Activated T-cell treated with anti-CD3 and anti-CD28 coated beads, Interleukin-2, amount 50 U/mL, for 24 hours (primary cell): ENCODE data around the gene GNE.
"Not testable (repeated sequence)": the region's sequence is repeated elsewhere in the genome, so short reads cannot be mapped to it uniquely, and the experiment has no call there.

ENCODE experiments used
- DNase-seq: peaks from one replicate; pipeline ENCODE4 v3.0.0-alpha.2; 2020
- H3K27ac Mint-ChIP-seq: 2 replicates; pipeline ENCODE4 v1.8.0; 2020; ENCODE audit warnings: mild to moderate bottlenecking, mixed read lengths
- H3K27me3 Mint-ChIP-seq: 2 replicates; pipeline ENCODE4 v1.8.0; 2020; ENCODE audit warnings: mixed read lengths
- H3K36me3 Mint-ChIP-seq: 2 replicates; pipeline ENCODE4 v1.8.0; 2020; ENCODE audit warnings: low read depth, mixed read lengths
- H3K4me1 Mint-ChIP-seq: 2 replicates; pipeline ENCODE4 v1.8.0; 2020; ENCODE audit warnings: low read depth, mixed read lengths
- H3K4me3 Mint-ChIP-seq: 2 replicates; pipeline ENCODE4 v1.8.0; 2020; ENCODE audit warnings: mild to moderate bottlenecking, moderate library complexity, mixed read lengths
- H3K9me3 Mint-ChIP-seq: 2 replicates; pipeline ENCODE4 v1.8.0; 2020; ENCODE audit warnings: mixed read lengths

Gene GNE

GRCh38 chr9:36176496-36176895, 81.8 kb downstream of the GNE start:
- H3K27ac Mint-ChIP-seq, DNase-seq, H3K4me3 Mint-ChIP-seq, H3K4me1 Mint-ChIP-seq, H3K36me3 Mint-ChIP-seq, H3K9me3 Mint-ChIP-seq, H3K27me3 Mint-ChIP-seq: not testable (repeated sequence)

GRCh38 chr9:36175209-36175608, 83.0 kb downstream of the GNE start:
- H3K9me3 Mint-ChIP-seq, H3K4me3 Mint-ChIP-seq, H3K36me3 Mint-ChIP-seq, H3K27me3 Mint-ChIP-seq, DNase-seq, H3K4me1 Mint-ChIP-seq, H3K27ac Mint-ChIP-seq: not testable (repeated sequence)

DNA sequence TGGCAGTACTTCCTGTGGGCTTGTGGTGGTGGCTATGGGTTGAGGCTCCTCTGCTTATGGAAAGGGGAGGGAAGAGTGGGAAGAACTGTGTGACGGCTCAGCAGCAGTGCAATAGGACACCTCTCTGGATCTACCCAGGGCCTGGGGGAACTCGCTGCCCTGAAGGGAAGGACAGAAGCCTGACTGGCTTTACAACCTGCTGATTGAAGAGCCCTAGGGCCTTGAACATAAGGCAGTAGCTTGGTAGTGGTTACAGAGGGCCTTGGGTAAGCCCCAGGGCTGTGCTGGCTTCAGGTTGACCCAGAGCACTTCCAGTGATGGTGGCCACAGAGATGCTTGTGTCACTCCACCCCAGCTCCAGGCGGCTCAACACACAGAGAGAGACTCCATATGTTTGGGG, 83.5 kb downstream of the GNE start:
- Mint-ChIP-seq H3K27me3 (no peaks in the 10 kb centered on the region), H3K4me3 (no peak overlapping the region), H3K4me1 (peaks cover 1% of the 10 kb centered on the region), H3K36me3 (no peaks in the 10 kb centered on the region), H3K9me3 (no peaks in the 10 kb centered on the region), H3K27ac (no peak overlapping the region)
- DNase-seq: no peak

DNA sequence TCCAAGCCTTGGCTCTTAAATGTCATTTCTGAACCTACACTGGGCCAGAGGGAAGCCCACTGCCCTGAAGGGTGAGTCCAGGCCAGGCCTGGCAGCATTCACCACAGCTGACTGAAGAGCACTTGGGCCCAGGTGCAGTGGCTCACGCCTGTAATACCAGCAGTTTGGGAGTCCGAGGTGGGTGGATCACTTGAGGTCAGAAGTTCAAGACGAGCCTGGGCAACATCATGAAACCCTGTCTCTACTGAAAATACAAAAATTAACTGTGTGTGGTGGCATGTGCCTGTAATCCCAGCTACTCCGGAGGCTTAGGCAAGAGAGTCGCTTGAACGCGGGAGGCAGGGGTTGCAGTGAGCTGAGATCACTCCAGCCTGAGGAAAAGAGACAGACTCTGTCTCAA, 84.0 kb downstream of the GNE start:
- Mint-ChIP-seq H3K36me3 (no peaks in the 10 kb centered on the region), H3K4me1 (peaks cover 1% of the 10 kb centered on the region), H3K4me3 (no peak overlapping the region), H3K27me3 (no peaks in the 10 kb centered on the region), H3K9me3 (no peaks in the 10 kb centered on the region), H3K27ac (no peak overlapping the region)
- no peak for DNase-seq

DNA sequence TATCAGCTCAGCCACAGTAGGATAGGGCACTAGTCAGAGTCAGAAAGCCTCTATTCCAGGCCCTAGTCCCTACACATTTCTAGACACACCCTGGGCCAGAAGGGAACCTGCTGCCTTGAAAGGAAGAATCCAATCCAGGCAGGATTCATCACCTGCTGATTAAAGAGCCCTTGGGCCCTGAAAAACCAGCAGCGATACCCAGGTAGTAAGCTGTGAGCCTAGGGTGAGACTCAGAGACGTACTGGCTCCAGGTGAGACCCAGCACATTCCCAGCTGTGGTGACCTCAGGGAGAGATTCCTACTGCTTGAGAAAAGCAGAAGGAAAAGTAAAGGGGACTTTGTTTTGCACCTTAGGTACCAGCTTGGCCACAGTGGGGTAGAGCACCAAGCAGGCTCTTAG, 84.4 kb downstream of the GNE start:
- H3K27me3 Mint-ChIP-seq: no peaks in the 10 kb centered on the region
- H3K36me3 Mint-ChIP-seq: no peaks in the 10 kb centered on the region
- no peaks in the 10 kb centered on the region for H3K9me3 Mint-ChIP-seq
- DNase-seq: no peak
- H3K27ac Mint-ChIP-seq: no peak overlapping the region
- peaks cover 1% of the 10 kb centered on the region for H3K4me1 Mint-ChIP-seq
- H3K4me3 Mint-ChIP-seq: no peak overlapping the region

- Mint-ChIP-seq H3K4me3 (no peak overlapping the region), H3K27ac (no peak overlapping the region), H3K36me3 (no peaks in the 10 kb centered on the region), H3K4me1 (peaks cover 4% of the 10 kb centered on the region), H3K9me3 (no peaks in the 10 kb centered on the region), H3K27me3 (no peaks in the 10 kb centered on the region)
- no peak for DNase-seq
Measured at GRCh38 chr9:36170531-36170930, 87.7 kb downstream of the GNE start.

- Mint-ChIP-seq H3K27me3 (no peaks in the 10 kb centered on the region), H3K4me1 (peaks cover 6% of the 10 kb centered on the region), H3K27ac (no peak overlapping the region), H3K9me3 (no peaks in the 10 kb centered on the region), H3K4me3 (no peak overlapping the region), H3K36me3 (no peaks in the 10 kb centered on the region)
- DNase-seq: no peak
Measured at GRCh38 chr9:36169708-36170107, 88.5 kb downstream of the GNE start.

DNA sequence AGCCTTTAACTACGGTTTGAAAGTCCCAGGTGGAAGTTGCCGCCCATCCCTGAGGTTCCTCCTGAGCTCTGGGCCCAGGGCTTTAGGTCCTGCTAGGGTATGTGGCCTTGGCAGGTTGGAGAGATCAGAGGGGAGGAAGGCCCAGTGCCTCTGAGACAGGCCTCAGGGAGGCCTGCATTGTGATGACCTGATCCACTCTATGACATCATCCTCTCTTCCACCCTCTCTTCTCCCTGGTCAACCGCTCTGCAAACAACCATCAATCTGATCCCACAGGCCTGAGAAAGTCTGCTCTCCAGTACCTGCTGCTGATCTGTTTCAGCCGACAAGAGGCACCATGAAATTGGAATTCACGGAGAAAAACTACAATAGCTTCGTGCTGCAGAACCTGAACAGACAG, 89.1 kb downstream of the GNE start, which contains the start of gene CCIN:
Gene CCIN, plus strand, starts transcription at position 223 of the 400 bp plus-strand sequence. Its CDS starts 115 bp downstream, at position 338.
- H3K27ac Mint-ChIP-seq: no peak within 1 kb of the TSS
- no peaks in the 10 kb centered on the region for H3K9me3 Mint-ChIP-seq
- H3K4me1 Mint-ChIP-seq: peaks cover 6% of the 10 kb centered on the region
- no peak for DNase-seq
- H3K36me3 Mint-ChIP-seq: no peaks in the 10 kb centered on the region
- H3K4me3 Mint-ChIP-seq: no peak within 1 kb of the TSS
- no peaks in the 10 kb centered on the region for H3K27me3 Mint-ChIP-seq

GRCh38 chr9:36166168-36166927, 91.9 kb downstream of the GNE start:
- Mint-ChIP-seq H3K4me3 (peak overlapping the region; percentile 74), H3K4me1 (peaks cover 6% of the 10 kb centered on the region), H3K27me3 (no peaks in the 10 kb centered on the region), H3K9me3 (no peaks in the 10 kb centered on the region), H3K36me3 (no peaks in the 10 kb centered on the region), H3K27ac (peak overlapping the region; percentile 84)
- peak; percentile 93 for DNase-seq

DNA sequence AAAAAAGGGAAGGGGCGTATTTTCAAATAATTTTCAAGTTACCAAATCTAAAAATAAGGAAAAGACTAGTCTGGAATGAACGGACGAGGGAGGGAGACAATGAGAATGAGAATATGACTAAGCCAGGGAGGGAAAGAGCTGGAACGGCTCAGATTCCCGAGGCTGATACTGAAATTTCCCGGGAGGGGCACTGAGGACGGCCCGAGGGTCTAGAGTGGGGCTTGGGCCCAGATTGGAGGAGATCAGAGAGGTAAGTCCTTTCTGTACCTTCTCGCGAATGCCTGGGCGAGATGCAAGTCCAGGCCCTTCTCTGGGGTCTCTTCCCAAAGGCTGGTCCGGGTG, 92.5 kb downstream of the GNE start:
- Mint-ChIP-seq H3K9me3 (no peaks in the 10 kb centered on the region), H3K36me3 (no peaks in the 10 kb centered on the region), H3K27ac (no peak overlapping the region), H3K4me1 (peaks cover 8% of the 10 kb centered on the region), H3K4me3 (peak overlapping the region; percentile 74), H3K27me3 (no peaks in the 10 kb centered on the region)
- no peak for DNase-seq

- Mint-ChIP-seq H3K4me3 (no peak overlapping the region), H3K27me3 (no peaks in the 10 kb centered on the region), H3K4me1 (peaks cover 8% of the 10 kb centered on the region), H3K36me3 (no peaks in the 10 kb centered on the region), H3K9me3 (no peaks in the 10 kb centered on the region), H3K27ac (no peak overlapping the region)
- no peak for DNase-seq
Measured at GRCh38 chr9:36164989-36165388, 93.3 kb downstream of the GNE start.
